Hematopoietic multipotent progenitor cell treated with erythropoietin and hydrocortisone succinate and interleukin-3 and kit ligand, for 6 days (in vitro differentiated cells): ENCODE measurements around the gene PAXIP1.
"Not testable (repeated sequence)": the region's sequence is repeated elsewhere in the genome, so short reads cannot be mapped to it uniquely, and the experiment has no call there.

Experiments
- DNase-seq: peaks from one replicate; pipeline ENCODE4 v3.0.0-alpha.2; 2015

Gene PAXIP1

GRCh38 chr7:154934353-154934952 is 68.5 kb downstream of the PAXIP1 start:
- DNase-seq: not testable (repeated sequence)

GRCh38 chr7:154931906-154932305 is 71.0 kb downstream of the PAXIP1 start:
- no peak for DNase-seq

- DNase-seq: no peak
These were observed 73.8 kb downstream of the PAXIP1 start for GRCh38 chr7:154929006-154929726.

- DNase-seq: peak; percentile 94
These were observed 74.6 kb downstream of the PAXIP1 start for GRCh38 chr7:154928136-154929005.

- DNase-seq: peak; percentile 96
These were observed 75.2 kb downstream of the PAXIP1 start for GRCh38 chr7:154927624-154928125.

GRCh38 chr7:154922472-154922871 is 80.5 kb downstream of the PAXIP1 start:
- not testable (repeated sequence) for DNase-seq

- no peak for DNase-seq
These were observed 83.3 kb downstream of the PAXIP1 start for GRCh38 chr7:154919344-154920225.

- no peak for DNase-seq
These were observed 84.2 kb downstream of the PAXIP1 start for GRCh38 chr7:154918741-154919140.

GRCh38 chr7:154918266-154918665 is 84.7 kb downstream of the PAXIP1 start:
- DNase-seq: no peak

GRCh38 chr7:154917808-154918160 is 85.1 kb downstream of the PAXIP1 start:
- no peak for DNase-seq

- DNase-seq: no peak
These were observed 85.8 kb downstream of the PAXIP1 start for GRCh38 chr7:154916856-154917807.

GRCh38 chr7:154916381-154916780 is 86.5 kb downstream of the PAXIP1 start:
- no peak for DNase-seq

- no peak for DNase-seq
These were observed 87.3 kb downstream of the PAXIP1 start for GRCh38 chr7:154915600-154915999.

- no peak for DNase-seq
These were observed 87.9 kb downstream of the PAXIP1 start for GRCh38 chr7:154914996-154915380.

GRCh38 chr7:154914308-154914995 is 88.5 kb downstream of the PAXIP1 start:
- no peak for DNase-seq

- peak; percentile 83 for DNase-seq
These were observed 89.2 kb downstream of the PAXIP1 start for GRCh38 chr7:154913638-154914307.

- DNase-seq: no peak
These were observed 89.9 kb downstream of the PAXIP1 start for GRCh38 chr7:154912871-154913637.

- DNase-seq: no peak
These were observed 91.0 kb downstream of the PAXIP1 start for GRCh38 chr7:154911862-154912455.

- DNase-seq: no peak
These were observed 91.5 kb downstream of the PAXIP1 start for GRCh38 chr7:154911411-154911810.
